Brain pericyte (primary cell): ENCODE results near the gene PCA3.
"Not testable (repeated sequence)": the region's sequence is repeated elsewhere in the genome, so short reads cannot be mapped to it uniquely, and the experiment has no call there.

Source experiments
- DNase-seq: peaks from one replicate; pipeline ENCODE4 v3.0.0-alpha.2; 2012; ENCODE audit warnings: low read depth, low spot score

The PCA3 gene

GRCh38 chr9:76764138-76764537 is at the start of gene PCA3:
TSS of gene PCA3 (plus strand) at chr9:76764438.
- no peak for DNase-seq

- no peak for DNase-seq
Measured at GRCh38 chr9:76716085-76716672, 48.1 kb upstream of the PCA3 start.

- no peak for DNase-seq
Measured at GRCh38 chr9:76717176-76717575, 47.1 kb upstream of the PCA3 start.

GRCh38 chr9:76717613-76718012 is 46.6 kb upstream of the PCA3 start:
- no peak for DNase-seq

- DNase-seq: no peak
Measured at GRCh38 chr9:76718166-76718565, 46.1 kb upstream of the PCA3 start.

- DNase-seq: no peak
Measured at GRCh38 chr9:76720245-76720644, 44.0 kb upstream of the PCA3 start.

- DNase-seq: no peak
Measured at GRCh38 chr9:76725011-76725546, 39.2 kb upstream of the PCA3 start.

GRCh38 chr9:76725885-76726284 is 38.4 kb upstream of the PCA3 start:
- no peak for DNase-seq

GRCh38 chr9:76729116-76729515 is 35.1 kb upstream of the PCA3 start:
- DNase-seq: no peak

- DNase-seq: no peak
Measured at GRCh38 chr9:76729980-76730737, 34.1 kb upstream of the PCA3 start.

GRCh38 chr9:76730801-76731200 is 33.4 kb upstream of the PCA3 start:
- DNase-seq: no peak

- no peak for DNase-seq
Measured at GRCh38 chr9:76732341-76732958, 31.8 kb upstream of the PCA3 start.

GRCh38 chr9:76733096-76733495 is 31.1 kb upstream of the PCA3 start:
- DNase-seq: no peak

- no peak for DNase-seq
Measured at GRCh38 chr9:76734716-76735115, 29.5 kb upstream of the PCA3 start.

- DNase-seq: no peak
Measured at GRCh38 chr9:76737154-76737902, 26.9 kb upstream of the PCA3 start.

- no peak for DNase-seq
Measured at GRCh38 chr9:76738402-76738801, 25.8 kb upstream of the PCA3 start.

GRCh38 chr9:76741524-76741923 is 22.7 kb upstream of the PCA3 start:
- DNase-seq: no peak

GRCh38 chr9:76742890-76743289 is 21.3 kb upstream of the PCA3 start:
- not testable (repeated sequence) for DNase-seq

GRCh38 chr9:76743931-76744330 is 20.3 kb upstream of the PCA3 start:
- no peak for DNase-seq

- no peak for DNase-seq
Measured at GRCh38 chr9:76744336-76744735, 19.9 kb upstream of the PCA3 start.

GRCh38 chr9:76751001-76751400 is 13.2 kb upstream of the PCA3 start:
- no peak for DNase-seq

GRCh38 chr9:76756268-76756640 is 8.0 kb upstream of the PCA3 start:
- DNase-seq: no peak
